ENCODE results near the gene APH1B. TPM values are rescaled to one million over a fixed set of nuclear protein-coding genes. Genes with fewer than 3 reads are reported as not detected.
"Not testable (repeated sequence)": the region's sequence is repeated elsewhere in the genome, so short reads cannot be mapped to it uniquely, and the experiment has no call there.

Gene APH1B
- total and polyA plus RNA-seq, 2 donors (not counting 3 experiments of a cell fraction or from before 2014, with no cell fraction given), result 14.6 to 24.6 TPM

GRCh38 chr15:63236272-63236671, 41.1 kb upstream of the APH1B start:
- H3K4me2 ChIP-seq (ENCODE audit: insufficient read depth, low read length), result peak overlapping the region; percentile 60
- dilution Hi-C loops (cut with MboI; ENCODE audit: extremely low pct_ligation_motif_present, low sequenced_read_pairs) (no loop called here), intact Hi-C loops (cut with micrococcal nuclease) (no loop called here)
- H3K4me1 ChIP-seq (ENCODE audit: control insufficient read depth, extremely low read depth, insufficient read depth, low read length), result peaks cover 52% of the 10 kb centered on the region
- H3K27ac ChIP-seq (ENCODE audit: insufficient read depth, low read depth, low read length), result peak overlapping the region; percentile 48
- no peaks in the 10 kb centered on the region for H3K9me1 ChIP-seq (replicated peaks; ENCODE audit: control insufficient read depth, extremely low read depth, insufficient read depth, low read length)
- CTCF ChIA-PET, result interaction anchor here (1.0 kb wide), 1 partner anchor 11 kb away, joined by 3 read pairs; no protein-coding TSS in a partner anchor
- no peaks in the 10 kb centered on the region for H3K9me3 ChIP-seq (replicated peaks; ENCODE audit: control insufficient read depth, insufficient read depth, low read length)
- no peak overlapping the region for H3K4me3 ChIP-seq (replicated peaks in 1 of 3; ENCODE audit: insufficient read depth in 1 of 3, low read depth in 1 of 3, low read length in 3 of 3)
- no peak overlapping the region for H2AFZ ChIP-seq (ENCODE audit: low read depth, low read length)
- no TSS peak for BruUV-seq (replicated peaks)
- FAIRE-seq, result no peak
- POLR2A ChIA-PET, result no interaction called here
- no peak overlapping the region for H3K9ac ChIP-seq (replicated peaks; ENCODE audit: extremely low read depth, insufficient read depth, low read length)
- no peaks in the 10 kb centered on the region for H3K27me3 ChIP-seq (ENCODE audit: control insufficient read depth in 2 of 2, insufficient read depth in 2 of 2, low read length in 2 of 2)
- DNase-seq (ENCODE audit: low read depth, low spot score), result peak; percentile 67
- no peaks in the 10 kb centered on the region for H3K36me3 ChIP-seq (ENCODE audit: control insufficient read depth in 2 of 2, extremely low read depth in 1 of 2, insufficient read depth in 2 of 2, low read length in 2 of 2)
- H4K20me1 ChIP-seq (replicated peaks; ENCODE audit: control insufficient read depth, extremely low read depth, insufficient read depth, low read length), result no peaks in the 10 kb centered on the region
- peaks cover 42% of the 10 kb centered on the region for H3K79me2 ChIP-seq (ENCODE audit: control insufficient read depth, insufficient read depth, low read length)
- TF ChIP-seq MAX (IDR thresholded peaks at IDR 0.05; ENCODE audit: insufficient read depth, insufficient read length) (no peak), CTCF (IDR thresholded peaks at IDR 0.05; ENCODE audit: extremely low read depth in 1 of 2, insufficient read depth in 1 of 2, low read depth in 1 of 2, low read length in 2 of 2) (no peak), POLR2A (IDR thresholded peaks at IDR 0.05; ENCODE audit: low read depth, low read length) (no peak), JUN (IDR thresholded peaks at IDR 0.05; ENCODE audit: borderline replicate concordance, insufficient read depth, insufficient read length, low read depth) (peak; percentile 65), GATA2 (IDR thresholded peaks at IDR 0.05; ENCODE audit: insufficient read depth, insufficient read length, low read depth, low read length) (no peak), EZH2 (IDR thresholded peaks at IDR 0.05; ENCODE audit: borderline replicate concordance, low read depth, low read length, severe bottlenecking) (no peak), POLR2AphosphoS5 (IDR thresholded peaks at IDR 0.05; ENCODE audit: insufficient read depth, low read depth, low read length) (peak; percentile 30), MYC (IDR thresholded peaks at IDR 0.05; ENCODE audit: low read depth, low read length) (no peak), FOS (IDR thresholded peaks at IDR 0.05; ENCODE audit: borderline replicate concordance, insufficient read depth, low read length) (peak; percentile 85)

- BruUV-seq (replicated peaks); FAIRE-seq; dilution Hi-C loops (cut with MboI; ENCODE audit: extremely low pct_ligation_motif_present, low sequenced_read_pairs); H2AFZ ChIP-seq (ENCODE audit: low read depth, low read length); H3K27me3 ChIP-seq (ENCODE audit: control insufficient read depth in 2 of 2, insufficient read depth in 2 of 2, low read length in 2 of 2); H3K9me3 ChIP-seq (replicated peaks; ENCODE audit: control insufficient read depth, insufficient read depth, low read length); H3K9me1 ChIP-seq (replicated peaks; ENCODE audit: control insufficient read depth, extremely low read depth, insufficient read depth, low read length); H3K27ac ChIP-seq (ENCODE audit: insufficient read depth, low read depth, low read length); H3K4me2 ChIP-seq (ENCODE audit: insufficient read depth, low read length); intact Hi-C loops (cut with micrococcal nuclease); H3K9ac ChIP-seq (replicated peaks; ENCODE audit: extremely low read depth, insufficient read depth, low read length); POLR2A ChIA-PET; H3K36me3 ChIP-seq (ENCODE audit: control insufficient read depth in 2 of 2, extremely low read depth in 1 of 2, insufficient read depth in 2 of 2, low read length in 2 of 2); H3K4me3 ChIP-seq (replicated peaks in 1 of 3; ENCODE audit: insufficient read depth in 1 of 3, low read depth in 1 of 3, low read length in 3 of 3); H4K20me1 ChIP-seq (replicated peaks; ENCODE audit: control insufficient read depth, extremely low read depth, insufficient read depth, low read length): not testable (repeated sequence)
- DNase-seq (ENCODE audit: low read depth, low spot score), result peak; percentile 14
- Histone ChIP-seq H3K79me2 (ENCODE audit: control insufficient read depth, insufficient read depth, low read length) (peaks cover 47% of the 10 kb centered on the region), H3K4me1 (ENCODE audit: control insufficient read depth, extremely low read depth, insufficient read depth, low read length) (peaks cover 46% of the 10 kb centered on the region)
- CTCF ChIA-PET, result interaction anchor here (1.0 to 1.2 kb wide), 2 partner anchors 10 to 15 kb away, joined by 3 to 4 read pairs; no protein-coding TSS in a partner anchor
Observed at GRCh38 chr15:63237086-63237485, 40.3 kb upstream of the APH1B start.
